Ectodermal cell (in vitro differentiated cells): ENCODE measurements around the gene ALOXE3.
A peak's percentile ranks its signal among the peaks of the same experiment; 100 is the strongest.

Experiments used
- H3K27ac ChIP-seq: 2 replicates; pipeline ENCODE4 v1.7.0; 2013; ENCODE audit warnings: mild to moderate bottlenecking, low read depth, low read length; ENCODE audit not compliant: insufficient read depth, poor library complexity, severe bottlenecking
- H3K27me3 ChIP-seq: 2 replicates; pipeline ENCODE4 v1.7.0; 2013; ENCODE audit warnings: mild to moderate bottlenecking, low read length; ENCODE audit not compliant: insufficient read depth, control insufficient read depth, poor library complexity, severe bottlenecking
- H3K36me3 ChIP-seq: one replicate; pipeline ENCODE4 v1.7.0; 2013; ENCODE audit warnings: low read length; ENCODE audit not compliant: control insufficient read depth, insufficient read depth
- H3K4me1 ChIP-seq: one replicate; pipeline ENCODE4 v1.7.0; 2013; ENCODE audit warnings: low read length; ENCODE audit not compliant: control insufficient read depth, insufficient read depth
- H3K4me3 ChIP-seq: 2 replicates; pipeline ENCODE4 v1.7.0; 2013; ENCODE audit warnings: low read depth, low read length, control low read depth; ENCODE audit not compliant: insufficient read depth
- H3K9me3 ChIP-seq: 2 replicates; pipeline ENCODE4 v1.7.0; 2013; ENCODE audit warnings: mild to moderate bottlenecking, low read length, moderate library complexity; ENCODE audit not compliant: control insufficient read depth
- WGBS, 2 experiments: methylation state at CpG; one replicate each; pipeline ENCODE4 v1.1.7; 2013; ENCODE audit warnings: missing lambda C conversion rate in 2 of 2; 5-methylcytosine and 5-hydroxymethylcytosine counted together

Gene ALOXE3

GRCh38 chr17:8128125-8128784 lies 9.9 kb upstream of the ALOXE3 start:
- no peak overlapping the region for H3K4me3 ChIP-seq
- H3K27me3 ChIP-seq, result peaks cover 70% of the 10 kb centered on the region
- WGBS, 2 experiments, result 86 to 90% methylated on average over 14 of the region's 14 CpGs
- peaks cover 13% of the 10 kb centered on the region for H3K4me1 ChIP-seq
- no peak overlapping the region for H3K27ac ChIP-seq
- H3K36me3 ChIP-seq, result no peaks in the 10 kb centered on the region
- H3K9me3 ChIP-seq, result no peaks in the 10 kb centered on the region

GRCh38 chr17:8126491-8127066 lies 8.3 kb upstream of the ALOXE3 start:
- H3K4me3 ChIP-seq, result peak overlapping the region; percentile 80
- WGBS, 2 experiments, result 1% methylated on average over 45 of the region's 45 CpGs
- peaks cover 87% of the 10 kb centered on the region for H3K27me3 ChIP-seq
- H3K4me1 ChIP-seq, result peaks cover 18% of the 10 kb centered on the region
- H3K27ac ChIP-seq, result no peak overlapping the region
- H3K36me3 ChIP-seq, result no peaks in the 10 kb centered on the region
- H3K9me3 ChIP-seq, result no peaks in the 10 kb centered on the region

- Histone ChIP-seq H3K36me3 (no peaks in the 10 kb centered on the region), H3K27me3 (peaks cover 90% of the 10 kb centered on the region), H3K4me3 (peak overlapping the region; percentile 80), H3K9me3 (no peaks in the 10 kb centered on the region), H3K4me1 (peaks cover 18% of the 10 kb centered on the region), H3K27ac (no peak overlapping the region)
- 0% methylated on average over 35 of the region's 35 CpGs for WGBS, 2 experiments
These were observed 7.7 kb upstream of the ALOXE3 start for GRCh38 chr17:8125947-8126490.

- H3K36me3 ChIP-seq, result no peaks in the 10 kb centered on the region
- 0 to 1% methylated on average over 40 of the region's 40 CpGs for WGBS, 2 experiments
- H3K27ac ChIP-seq, result no peak overlapping the region
- H3K4me1 ChIP-seq, result peaks cover 18% of the 10 kb centered on the region
- H3K27me3 ChIP-seq, result peaks cover 89% of the 10 kb centered on the region
- no peaks in the 10 kb centered on the region for H3K9me3 ChIP-seq
- peak overlapping the region; percentile 80 for H3K4me3 ChIP-seq
These were observed 7.0 kb upstream of the ALOXE3 start for GRCh38 chr17:8125154-8125946.

GRCh38 chr17:8124350-8125153 lies 6.2 kb upstream of the ALOXE3 start:
- no peak overlapping the region for H3K27ac ChIP-seq
- no peaks in the 10 kb centered on the region for H3K36me3 ChIP-seq
- H3K9me3 ChIP-seq, result no peaks in the 10 kb centered on the region
- H3K4me1 ChIP-seq, result peaks cover 18% of the 10 kb centered on the region
- 3 to 4% methylated on average over 24 of the region's 24 CpGs for WGBS, 2 experiments
- peak overlapping the region; percentile 80 for H3K4me3 ChIP-seq
- H3K27me3 ChIP-seq, result peaks cover 81% of the 10 kb centered on the region

GRCh38 chr17:8123695-8124349 lies 5.5 kb upstream of the ALOXE3 start, which contains the start of gene HES7:
Gene HES7, minus strand, starts transcription at chr17:8124106. Its CDS starts 22 bp downstream, at chr17:8124084.
- no peaks in the 10 kb centered on the region for H3K36me3 ChIP-seq
- H3K27me3 ChIP-seq, result peaks cover 74% of the 10 kb centered on the region
- H3K27ac ChIP-seq, result no peak within 1 kb of the TSS
- peaks cover 18% of the 10 kb centered on the region for H3K4me1 ChIP-seq
- peak within 1 kb of the TSS; percentile 80 for H3K4me3 ChIP-seq
- 0 to 1% methylated on average over 29 of the region's 29 CpGs for WGBS, 2 experiments
- H3K9me3 ChIP-seq, result no peaks in the 10 kb centered on the region

- 0 to 1% methylated on average over 55 of the region's 55 CpGs for WGBS, 2 experiments
- H3K4me3 ChIP-seq, result peak overlapping the region; percentile 80
- H3K4me1 ChIP-seq, result peaks cover 18% of the 10 kb centered on the region
- H3K27ac ChIP-seq, result no peak overlapping the region
- no peaks in the 10 kb centered on the region for H3K9me3 ChIP-seq
- peaks cover 72% of the 10 kb centered on the region for H3K27me3 ChIP-seq
- H3K36me3 ChIP-seq, result no peaks in the 10 kb centered on the region
These were observed 4.8 kb upstream of the ALOXE3 start for GRCh38 chr17:8122924-8123694.

- Histone ChIP-seq H3K36me3 (no peaks in the 10 kb centered on the region), H3K4me3 (peak overlapping the region; percentile 80), H3K9me3 (no peaks in the 10 kb centered on the region), H3K27ac (no peak overlapping the region), H3K27me3 (peaks cover 72% of the 10 kb centered on the region), H3K4me1 (peaks cover 18% of the 10 kb centered on the region)
- 1% methylated on average over 29 of the region's 29 CpGs for WGBS, 2 experiments
These were observed 4.2 kb upstream of the ALOXE3 start for GRCh38 chr17:8122422-8122923.
